NCI-H446 treated with DMSO at 0.1 percent for 48 hours (cell line): Measurements from ENCODE around the gene ABR.
"Not testable (repeated sequence)": the region's sequence is repeated elsewhere in the genome, so short reads cannot be mapped to it uniquely, and the experiment has no call there.

Source experiments
- DNase-seq: peaks from one replicate; lab custom pipeline; 2025; lab: John Stamatoyannopoulos, UW

Gene ABR

GRCh38 chr17:1008008-1008761, 171.6 kb downstream of the ABR start:
- no peak for DNase-seq

- no peak for DNase-seq
Measured at GRCh38 chr17:1007310-1008007, 172.3 kb downstream of the ABR start.

GRCh38 chr17:1006054-1006453, 173.7 kb downstream of the ABR start:
- no peak for DNase-seq

GRCh38 chr17:1005361-1005946, 174.3 kb downstream of the ABR start:
- DNase-seq = peak; percentile 57

GRCh38 chr17:1004769-1005295, 174.9 kb downstream of the ABR start:
- DNase-seq = no peak

- no peak for DNase-seq
Measured at GRCh38 chr17:1003972-1004768, 175.6 kb downstream of the ABR start.

- no peak for DNase-seq
Measured at GRCh38 chr17:1003633-1003971, 176.2 kb downstream of the ABR start.

GRCh38 chr17:1002771-1003555, 176.8 kb downstream of the ABR start:
- no peak for DNase-seq

- no peak for DNase-seq
Measured at GRCh38 chr17:1002412-1002753, 177.4 kb downstream of the ABR start.

- DNase-seq = no peak
Measured at GRCh38 chr17:1001640-1002411, 178.0 kb downstream of the ABR start.

- no peak for DNase-seq
Measured at GRCh38 chr17:1000597-1001461, 179.0 kb downstream of the ABR start.

GRCh38 chr17:998111-998510, 181.7 kb downstream of the ABR start:
- no peak for DNase-seq

- peak; percentile 96 for DNase-seq
Measured at GRCh38 chr17:996554-997344, 183.0 kb downstream of the ABR start, which contains the start of gene TIMM22. TIMM22 (plus strand) TSS chr17:997129; CDS start chr17:997143, 14 bp downstream.

- DNase-seq = not testable (repeated sequence)
Measured at GRCh38 chr17:995324-995723, 184.5 kb downstream of the ABR start.

GRCh38 chr17:992933-993332, 186.8 kb downstream of the ABR start:
- DNase-seq = no peak

GRCh38 chr17:988561-988960, 191.2 kb downstream of the ABR start:
- no peak for DNase-seq

GRCh38 chr17:987931-988330, 191.8 kb downstream of the ABR start:
- DNase-seq = no peak

GRCh38 chr17:986322-986929, 193.4 kb downstream of the ABR start:
- DNase-seq = no peak
